ENCODE results near the gene ADAMTS17. TPM values are rescaled to one million over a fixed set of nuclear protein-coding genes. Genes with fewer than 3 reads are reported as not detected.

The ADAMTS17 gene
- total RNA-seq, 4 donors from 2014 or later = 5.0 to 16.2 (median 11.6) TPM

DNA sequence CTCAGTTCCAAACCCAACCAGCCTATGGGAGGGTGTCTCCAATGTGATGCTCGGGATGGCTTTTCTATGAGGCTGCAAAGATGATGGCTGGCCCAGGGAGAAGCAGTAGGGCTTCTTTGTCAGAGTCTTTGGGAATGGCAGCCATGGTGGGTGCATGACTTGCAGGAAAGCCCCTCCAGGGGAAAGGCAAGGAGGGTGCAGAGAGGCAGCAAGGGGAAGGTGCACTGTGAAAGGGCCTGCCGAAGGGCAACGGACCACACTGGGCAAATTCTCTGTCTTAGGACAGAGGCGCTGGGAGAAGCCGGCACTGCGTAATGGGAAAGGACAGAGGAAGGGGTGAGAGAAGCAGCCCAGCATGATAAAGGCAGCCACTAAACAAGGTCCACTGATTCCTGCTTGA is 305.8 kb downstream of the ADAMTS17 start:
- intact Hi-C loops (cut with DNase I; ENCODE audit: low total_unique reads) = no loop called here
- in situ Hi-C loops (cut with MboI; ENCODE audit: low sequenced_read_pairs in 4 of 4) = no loop called here
- ATAC-seq (no peak), DNase-seq (no peak)
- H3K9me3 ChIP-seq = no peaks in the 10 kb centered on the region
- no peak overlapping the region for H3K4me3 ChIP-seq
- no peak overlapping the region for H3K27ac ChIP-seq
- no peaks in the 10 kb centered on the region for H3K36me3 ChIP-seq
- peaks cover 0 to 9% of the 10 kb centered on the region in 2 donors for H3K4me1 ChIP-seq
- no peaks in the 10 kb centered on the region for H3K27me3 ChIP-seq
- TF ChIP-seq POLR2A (IDR thresholded peaks at IDR 0.05) = no peak
- TF ChIP-seq, protein P1, sequence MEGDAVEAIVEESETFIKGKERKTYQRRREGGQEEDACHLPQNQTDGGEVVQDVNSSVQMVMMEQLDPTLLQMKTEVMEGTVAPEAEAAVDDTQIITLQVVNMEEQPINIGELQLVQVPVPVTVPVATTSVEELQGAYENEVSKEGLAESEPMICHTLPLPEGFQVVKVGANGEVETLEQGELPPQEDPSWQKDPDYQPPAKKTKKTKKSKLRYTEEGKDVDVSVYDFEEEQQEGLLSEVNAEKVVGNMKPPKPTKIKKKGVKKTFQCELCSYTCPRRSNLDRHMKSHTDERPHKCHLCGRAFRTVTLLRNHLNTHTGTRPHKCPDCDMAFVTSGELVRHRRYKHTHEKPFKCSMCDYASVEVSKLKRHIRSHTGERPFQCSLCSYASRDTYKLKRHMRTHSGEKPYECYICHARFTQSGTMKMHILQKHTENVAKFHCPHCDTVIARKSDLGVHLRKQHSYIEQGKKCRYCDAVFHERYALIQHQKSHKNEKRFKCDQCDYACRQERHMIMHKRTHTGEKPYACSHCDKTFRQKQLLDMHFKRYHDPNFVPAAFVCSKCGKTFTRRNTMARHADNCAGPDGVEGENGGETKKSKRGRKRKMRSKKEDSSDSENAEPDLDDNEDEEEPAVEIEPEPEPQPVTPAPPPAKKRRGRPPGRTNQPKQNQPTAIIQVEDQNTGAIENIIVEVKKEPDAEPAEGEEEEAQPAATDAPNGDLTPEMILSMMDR (IDR thresholded peaks at IDR 0.05 in 4 of 5, conservative IDR thresholded peaks at IDR 0.05 in 1 of 5) = no peak

DNA sequence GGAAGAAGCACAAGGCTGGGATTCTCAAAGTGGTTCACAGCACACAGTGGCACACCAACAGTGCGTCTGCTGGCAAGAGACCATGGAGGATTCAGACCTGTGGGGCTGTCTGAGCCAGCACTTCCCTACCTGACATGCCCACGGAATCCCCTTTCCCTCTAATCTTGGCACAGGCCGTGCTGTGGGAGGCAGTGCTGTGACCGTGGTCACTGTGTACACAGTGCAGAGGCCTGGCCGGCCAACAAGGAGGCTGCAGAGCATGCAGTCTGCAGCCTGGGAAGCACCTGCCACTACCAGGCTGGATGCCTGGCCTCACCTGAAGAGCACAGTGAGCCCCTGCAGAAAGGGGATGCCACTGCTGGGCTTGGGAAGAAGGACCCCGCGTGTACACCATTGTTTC is 307.6 kb downstream of the ADAMTS17 start:
- intact Hi-C loops (cut with DNase I; ENCODE audit: low total_unique reads) (no loop called here), in situ Hi-C loops (cut with MboI; ENCODE audit: low sequenced_read_pairs in 4 of 4) (no loop called here)
- Histone ChIP-seq H3K4me1 (peaks cover 0 to 9% of the 10 kb centered on the region in 2 donors), H3K27ac (no peak overlapping the region), H3K4me3 (no peak overlapping the region), H3K36me3 (no peaks in the 10 kb centered on the region), H3K27me3 (no peaks in the 10 kb centered on the region), H3K9me3 (no peaks in the 10 kb centered on the region)
- no peak for TF ChIP-seq POLR2A (IDR thresholded peaks at IDR 0.05)
- TF ChIP-seq, protein P1 (IDR thresholded peaks at IDR 0.05 in 4 of 5, conservative IDR thresholded peaks at IDR 0.05 in 1 of 5) = no peak
- ATAC-seq (no peak), DNase-seq (no peak)

DNA sequence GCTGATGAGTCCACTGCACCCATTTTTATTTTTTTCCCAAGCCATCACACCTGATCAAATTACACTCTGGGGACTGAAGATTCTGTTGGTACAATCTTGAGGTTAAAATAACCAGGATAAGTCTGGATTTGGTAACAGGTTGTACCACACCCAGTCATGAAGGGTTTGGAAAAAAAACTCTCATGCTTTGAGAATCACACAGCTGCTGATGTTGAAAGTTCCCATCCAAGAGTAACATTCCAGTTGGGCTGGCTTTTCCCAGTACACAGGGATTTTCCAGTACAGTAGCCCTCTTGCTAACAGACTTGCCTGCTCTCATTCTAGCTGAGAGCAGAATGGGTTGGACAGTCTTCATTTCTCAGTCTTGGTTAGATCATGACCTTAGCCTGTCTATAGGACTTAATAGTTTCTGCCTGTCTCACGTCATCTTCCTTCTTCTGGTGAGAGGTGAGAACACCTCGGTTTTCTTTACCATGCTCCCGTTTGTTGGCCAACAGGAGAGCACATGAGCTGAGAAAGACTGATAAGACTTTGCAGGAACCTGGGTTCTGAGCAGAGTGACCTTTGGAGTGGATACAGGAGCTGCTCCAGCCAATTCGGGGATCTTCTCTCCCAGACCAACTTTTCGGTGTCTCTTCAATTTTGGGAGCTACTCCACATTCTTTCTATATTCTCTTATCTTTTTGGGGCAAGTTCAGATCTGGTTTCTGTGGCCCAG is 308.5 kb downstream of the ADAMTS17 start:
- intact Hi-C loops (cut with DNase I; ENCODE audit: low total_unique reads) = no loop called here
- Histone ChIP-seq H3K4me3 (no peak overlapping the region), H3K36me3 (no peaks in the 10 kb centered on the region), H3K4me1 (peaks cover 0 to 9% of the 10 kb centered on the region in 2 donors), H3K9me3 (no peaks in the 10 kb centered on the region), H3K27ac (peak overlapping the region in 1 of 4 donors; percentile 41), H3K27me3 (no peaks in the 10 kb centered on the region)
- ATAC-seq = peak; percentile 64 to 75
- no peak for DNase-seq
- in situ Hi-C loops (cut with MboI; ENCODE audit: low sequenced_read_pairs in 4 of 4) = no loop called here
- TF ChIP-seq, protein P1 (IDR thresholded peaks at IDR 0.05 in 4 of 5, conservative IDR thresholded peaks at IDR 0.05 in 1 of 5) = no peak
- no peak for TF ChIP-seq POLR2A (IDR thresholded peaks at IDR 0.05)

DNA sequence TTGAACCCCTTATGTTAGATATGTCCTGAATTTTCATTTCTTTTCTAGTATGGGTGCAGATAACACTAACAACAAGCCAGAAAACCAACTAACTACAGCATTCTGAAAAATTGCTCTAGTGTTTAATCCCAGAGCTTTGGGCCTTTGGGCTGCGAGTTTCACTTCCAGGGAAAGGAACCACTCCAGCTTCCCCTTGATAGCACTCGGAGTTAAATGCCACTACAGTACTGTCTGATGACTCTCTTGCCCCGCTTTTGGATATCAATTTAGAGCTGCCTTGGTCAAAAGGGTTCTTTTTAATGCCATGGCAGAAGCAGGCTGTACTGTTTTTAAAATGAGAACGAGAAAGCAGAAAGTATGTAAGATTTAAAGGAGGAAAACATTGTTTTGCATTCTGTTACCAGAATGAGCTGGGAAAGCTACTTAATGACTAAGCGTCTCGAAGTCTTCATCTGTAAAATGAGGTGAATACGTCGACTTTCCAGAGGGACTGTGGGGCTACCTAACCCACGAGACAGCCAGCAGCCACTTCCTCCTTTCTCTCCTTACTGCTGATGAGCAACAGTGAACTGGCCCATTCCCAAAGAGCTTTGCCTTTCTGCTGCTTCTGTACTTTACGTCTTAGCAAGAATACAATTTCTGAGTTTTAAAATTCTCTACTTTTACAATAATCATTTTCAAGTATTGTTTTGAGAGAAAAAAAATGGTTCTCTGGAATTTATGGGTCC is 309.3 kb downstream of the ADAMTS17 start:
- in situ Hi-C loops (cut with MboI; ENCODE audit: low sequenced_read_pairs in 4 of 4) (no loop called here), intact Hi-C loops (cut with DNase I; ENCODE audit: low total_unique reads) (no loop called here)
- DNase-seq = no peak
- Histone ChIP-seq H3K4me1 (peaks cover 0 to 9% of the 10 kb centered on the region in 2 donors), H3K27me3 (no peaks in the 10 kb centered on the region), H3K27ac (peak overlapping the region in 1 of 4 donors; percentile 41), H3K4me3 (no peak overlapping the region), H3K36me3 (no peaks in the 10 kb centered on the region), H3K9me3 (no peaks in the 10 kb centered on the region)
- no peak for TF ChIP-seq POLR2A (IDR thresholded peaks at IDR 0.05)
- no peak for ATAC-seq

DNA sequence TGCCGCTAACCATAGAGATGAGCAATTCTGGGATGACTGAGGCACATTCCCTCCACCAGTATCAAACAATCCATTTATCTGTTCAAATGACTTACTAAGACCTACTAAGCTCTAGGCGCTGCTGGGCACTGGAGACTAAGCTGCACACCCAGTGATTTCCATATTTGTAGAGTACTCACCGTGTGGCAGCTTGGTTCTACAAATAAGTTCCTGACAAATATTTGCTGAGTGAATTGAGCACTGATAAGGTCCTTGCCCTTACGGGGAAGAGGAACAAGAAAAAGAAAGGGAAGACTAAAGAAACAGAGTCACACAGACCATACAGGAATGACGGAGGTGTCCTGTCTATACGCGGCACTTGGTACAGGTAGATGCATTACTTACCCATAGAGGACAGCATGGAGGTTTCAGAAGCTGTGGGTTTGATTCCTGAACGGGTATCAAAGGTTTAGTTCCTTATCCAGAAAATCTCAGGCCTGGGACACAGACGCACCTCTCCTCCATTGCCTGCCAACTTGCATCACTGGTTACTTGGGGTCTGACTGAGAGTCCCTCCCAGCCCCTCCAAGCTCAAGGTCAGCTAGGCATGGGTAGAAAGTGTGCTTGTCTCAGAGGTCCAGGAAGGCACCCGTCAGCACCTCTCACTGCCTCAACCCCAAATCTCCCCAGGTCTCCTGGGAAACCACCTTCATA is 310.0 kb downstream of the ADAMTS17 start:
- intact Hi-C loops (cut with DNase I; ENCODE audit: low total_unique reads) (no loop called here), in situ Hi-C loops (cut with MboI; ENCODE audit: low sequenced_read_pairs in 4 of 4) (no loop called here)
- no peaks in the 10 kb centered on the region for H3K9me3 ChIP-seq
- H3K27me3 ChIP-seq = no peaks in the 10 kb centered on the region
- DNase-seq (no peak), ATAC-seq (no peak)
- no peak overlapping the region for H3K27ac ChIP-seq
- TF ChIP-seq, protein P1 (IDR thresholded peaks at IDR 0.05 in 4 of 5, conservative IDR thresholded peaks at IDR 0.05 in 1 of 5) = no peak
- no peak for TF ChIP-seq POLR2A (IDR thresholded peaks at IDR 0.05)
- no peak overlapping the region for H3K4me3 ChIP-seq
- peaks cover 0 to 9% of the 10 kb centered on the region in 2 donors for H3K4me1 ChIP-seq
- no peaks in the 10 kb centered on the region for H3K36me3 ChIP-seq
